ENCODE data around the gene MMP15. TPM values are rescaled to one million over a fixed set of nuclear protein-coding genes. Genes with fewer than 3 reads are reported as not detected.

The MMP15 gene
- total and polyA plus RNA-seq, 2 of the 13 experiments (the other 11 are each of a cell fraction or from before 2014, with no cell fraction given) = 35.2 to 44.9 TPM

DNA sequence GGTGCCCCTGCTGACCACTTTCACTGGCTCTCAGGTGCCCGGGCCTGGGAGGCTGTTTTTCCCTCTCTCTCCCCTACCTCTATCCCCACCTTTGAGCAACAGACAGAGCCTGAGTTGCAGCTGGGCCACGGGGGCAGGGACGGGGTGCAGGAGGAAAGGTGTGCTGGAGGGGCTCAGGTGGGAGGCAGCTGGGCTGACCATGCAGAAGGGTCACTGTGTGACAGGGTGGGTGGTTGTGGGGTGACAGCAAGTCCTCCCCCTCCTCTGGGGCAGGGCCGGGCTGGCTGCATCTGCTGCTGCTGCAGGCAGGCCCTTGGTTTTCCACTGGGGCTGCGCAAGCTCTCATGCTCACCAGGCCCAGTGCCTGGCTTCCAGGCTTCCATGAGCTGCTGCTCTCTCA is 31.7 kb upstream of the MMP15 start (continued):
- TF ChIP-seq CAMTA2 (CRISPR knock-in tag; IDR thresholded peaks at IDR 0.05; ENCODE audit: borderline replicate concordance) = no peak
- peak; percentile 27; the same call in 1 of the 2 replicates for TF ChIP-seq POLR2G (IDR thresholded peaks at IDR 0.05; ENCODE audit: low read depth, low read length)
- 0 out of 2 replicates have a peak, but pooled peaks have one; percentile 36 for TF ChIP-seq ZNF878 (CRISPR knock-in tag; IDR thresholded peaks at IDR 0.05)
- TF ChIP-seq ZNF605 (CRISPR knock-in tag; IDR thresholded peaks at IDR 0.05) = no peak
- no peak for TF ChIP-seq ZNF556 (CRISPR knock-in tag; IDR thresholded peaks at IDR 0.05; ENCODE audit: borderline replicate concordance)

- Histone ChIP-seq H2AFZ (ENCODE audit: low read length) (no peak overlapping the region), H3K79me2 (ENCODE audit: insufficient read depth, low read length) (no peaks in the 10 kb centered on the region), H3K27ac (ENCODE audit: extremely low read length, insufficient read depth, low read length) (no peak overlapping the region), H3K9ac (ENCODE audit: insufficient read depth, low read depth, low read length) (no peak overlapping the region), H3K4me2 (ENCODE audit: low read depth, low read length) (no peak overlapping the region), H3K36me3 (replicated peaks in 1 of 2; ENCODE audit: control insufficient read depth in 1 of 2, insufficient read depth in 2 of 2, low read length in 2 of 2) (peaks cover 9 to 19% of the 10 kb centered on the region in 2 experiments; a peak in 4 of 5 replicates), H3K4me1 (ENCODE audit: insufficient read depth, low read length) (peaks cover 10% of the 10 kb centered on the region), H3K27me3 (ENCODE audit: control insufficient read depth in 1 of 2, insufficient read depth in 2 of 2, low read length in 2 of 2) (peaks cover 2 to 4% of the 10 kb centered on the region in 2 experiments; a peak in 1 of 5 replicates), H3K4me3 (replicated peaks in 1 of 3; ENCODE audit: insufficient read depth in 1 of 3, low read depth in 2 of 3, low read length in 3 of 3) (no peak overlapping the region), H4K20me1 (ENCODE audit: insufficient read depth, low read length) (no peaks in the 10 kb centered on the region), H3K9me3 (ENCODE audit: low read length) (no peaks in the 10 kb centered on the region)
- POLR2A ChIA-PET = no interaction called here
- CTCF ChIA-PET (ENCODE audit: low intra/inter-chr PET ratio, low total read pairs) = interaction anchor here (1.8 kb wide), 1 partner anchor 95 kb away, joined by 5 read pairs; no protein-coding TSS in a partner anchor
- no peak for ATAC-seq
- TF ChIP-seq CCDC6 (CRISPR knock-in tag; IDR thresholded peaks at IDR 0.05) (0 out of 2 replicates have a peak, but pooled peaks have one; percentile 26), RCOR2 (CRISPR knock-in tag; IDR thresholded peaks at IDR 0.05) (no peak), ZNF629 (CRISPR knock-in tag; conservative IDR thresholded peaks at IDR 0.05) (peak; percentile 83)
- 93% methylated on average over 4 of the region's 4 CpGs for WGBS (ENCODE audit: low lambda C conversion rate)
- in situ Hi-C loops (cut with HindIII; ENCODE audit: extremely low pct_ligation_motif_present, low pct_unique_long_range_greater_than_20kb) (no loop called here), intact Hi-C loops (cut with micrococcal nuclease; ENCODE audit: unreplicated experiment) (no loop called here)
- FAIRE-seq = no peak
- BruUV-seq (replicated peaks) = no TSS peak
- no peak for DNase-seq (ENCODE audit: low spot score)
Measured at GRCh38 chr16:57994361-57994760, 31.2 kb upstream of the MMP15 start.

Data from HepG2 (cell line).